ENCODE measurements around the gene MRPS12.

DNA sequence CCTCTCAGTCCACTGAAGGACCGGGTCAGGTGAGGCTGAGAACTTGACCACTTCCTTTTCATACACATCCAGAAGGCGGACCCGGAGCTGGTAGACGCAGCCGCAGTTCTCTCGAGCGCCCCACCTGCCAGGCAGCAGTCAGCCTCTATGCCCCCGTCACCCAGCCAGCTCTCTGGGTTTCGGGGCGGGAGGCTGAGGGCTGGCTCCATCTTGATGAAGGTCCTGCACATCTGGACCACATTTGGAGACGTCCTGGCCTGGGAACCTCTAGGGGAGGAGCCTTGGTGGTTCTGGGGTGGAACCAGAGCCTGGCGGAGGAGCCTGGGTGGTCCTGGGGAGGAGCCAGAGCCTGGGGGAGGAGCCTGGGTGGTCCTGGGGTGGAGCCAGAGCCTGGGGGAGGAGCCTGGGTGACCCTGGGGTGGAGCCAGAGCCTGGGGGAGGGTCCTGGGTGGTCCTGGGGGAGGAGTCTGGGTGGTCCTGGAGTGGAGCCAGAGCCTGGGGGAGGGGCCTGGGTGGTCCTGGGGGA is 14.3 kb downstream of the MRPS12 start:
- no peak for TF ChIP-seq CTCF (IDR thresholded peaks at IDR 0.05)
- TF ChIP-seq EP300 (IDR thresholded peaks at IDR 0.05) = no peak
- no peak for TF ChIP-seq POLR2A (IDR thresholded peaks at IDR 0.05; ENCODE audit: low read depth)
- no peak for TF ChIP-seq POLR2AphosphoS5 (IDR thresholded peaks at IDR 0.05)
